PC-9 (cell line): ENCODE results near the gene RIMBP2.

Experiments
- EZH2 ChIP-seq: fragments of 200-600 bp; sonication (generic); IDR thresholded peaks from 2 replicates; pipeline ENCODE4 v1.8.0; 2017; ENCODE audit warnings: antibody characterized with exemption, low read depth
- TF ChIP-seq, protein P1 (sequence below): fragments of 200-600 bp; sonication (generic); conservative IDR thresholded peaks from 2 replicates; pipeline ENCODE4 v1.6.1; 2017; ENCODE audit warnings: mixed run types, antibody characterized with exemption, mild to moderate bottlenecking, moderate library complexity

GRCh38 chr12:130555221-130555620 is 160.9 kb downstream of the RIMBP2 start:
- TF ChIP-seq, protein P1, sequence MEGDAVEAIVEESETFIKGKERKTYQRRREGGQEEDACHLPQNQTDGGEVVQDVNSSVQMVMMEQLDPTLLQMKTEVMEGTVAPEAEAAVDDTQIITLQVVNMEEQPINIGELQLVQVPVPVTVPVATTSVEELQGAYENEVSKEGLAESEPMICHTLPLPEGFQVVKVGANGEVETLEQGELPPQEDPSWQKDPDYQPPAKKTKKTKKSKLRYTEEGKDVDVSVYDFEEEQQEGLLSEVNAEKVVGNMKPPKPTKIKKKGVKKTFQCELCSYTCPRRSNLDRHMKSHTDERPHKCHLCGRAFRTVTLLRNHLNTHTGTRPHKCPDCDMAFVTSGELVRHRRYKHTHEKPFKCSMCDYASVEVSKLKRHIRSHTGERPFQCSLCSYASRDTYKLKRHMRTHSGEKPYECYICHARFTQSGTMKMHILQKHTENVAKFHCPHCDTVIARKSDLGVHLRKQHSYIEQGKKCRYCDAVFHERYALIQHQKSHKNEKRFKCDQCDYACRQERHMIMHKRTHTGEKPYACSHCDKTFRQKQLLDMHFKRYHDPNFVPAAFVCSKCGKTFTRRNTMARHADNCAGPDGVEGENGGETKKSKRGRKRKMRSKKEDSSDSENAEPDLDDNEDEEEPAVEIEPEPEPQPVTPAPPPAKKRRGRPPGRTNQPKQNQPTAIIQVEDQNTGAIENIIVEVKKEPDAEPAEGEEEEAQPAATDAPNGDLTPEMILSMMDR = no peak
- no peak for TF ChIP-seq EZH2
